Panc1 (cell line): ENCODE data around the gene KANSL1L.

Experiments
- CTCF ChIP-seq: fragments of 450-650 bp; IDR thresholded peaks from 2 replicates; pipeline ENCODE4 v1.5.1; 2017; ENCODE audit warnings: mild to moderate bottlenecking
- POLR2AphosphoS5 ChIP-seq: IDR thresholded peaks from 2 replicates; pipeline ENCODE4 v1.6.1; 2012; ENCODE audit warnings: mild to moderate bottlenecking, low read depth, low read length, moderate library complexity
- TCF7L2 ChIP-seq: IDR thresholded peaks from 2 replicates; pipeline ENCODE4 v1.6.1; 2011; ENCODE audit warnings: mild to moderate bottlenecking, low read depth, low read length, inconsistent platforms

GRCh38 chr2:210198326-210198725 lies 27.1 kb upstream of the KANSL1L start:
- TF ChIP-seq CTCF, result no peak
- no peak for TF ChIP-seq POLR2AphosphoS5
- no peak for TF ChIP-seq TCF7L2
